Adrenal gland (tissue), 12 donors: Measurements from ENCODE around the gene HYCC1. TPM values are rescaled to one million over a fixed set of nuclear protein-coding genes. Genes with fewer than 3 reads are reported as not detected.
A peak's percentile ranks its signal among the peaks of the same experiment; 100 is the strongest.

ENCODE experiments used
- DNase-seq, 7 donors: peaks; one replicate each; pipeline ENCODE4 v3.0.0-alpha.2; 2019 to 2020
- H3K27ac ChIP-seq, 5 donors: fragments of 200-600 bp; sonication (generic) in 4 of 5; 1 replicate in 3 of 5; 2 replicates in 2 of 5; pipeline versions ENCODE4 v1.5.1 to v1.8.0; 2016 to 2020; ENCODE audit warnings: mild to moderate bottlenecking in 1 of 5
- H3K27me3 ChIP-seq: fragments of 200-600 bp; 2 replicates; pipeline ENCODE4 v1.8.0; 2021
- H3K36me3 ChIP-seq, 2 donors: fragments of 200-600 bp; replicated peaks in 1 of 2; 1 replicate in 1 of 2; 2 replicates in 1 of 2; pipeline versions ENCODE4 v1.5.1 to v1.8.0; 2018 to 2022
- H3K4me1 ChIP-seq, 2 donors: fragments of 200-600 bp; replicated peaks in 1 of 2; 1 replicate in 1 of 2; 2 replicates in 1 of 2; pipeline versions ENCODE4 v1.5.1 to v1.8.0; 2018 to 2021
- H3K4me3 ChIP-seq, 4 donors: fragments of 200-600 bp; sonication (generic) in 3 of 4; one replicate each; pipeline ENCODE4 v1.5.1; 2016 to 2018
- H3K9me3 ChIP-seq, 3 donors: fragments of 200-600 bp; sonication (generic) in 1 of 3; replicated peaks in 1 of 3; 1 replicate in 2 of 3; 2 replicates in 1 of 3; pipeline versions ENCODE4 v1.5.1 to v1.8.0; 2016 to 2021
- CTCF ChIP-seq, 6 experiments: fragments of 450-650 bp in 4 of 6; fragments of 200-600 bp in 2 of 6; sonication (generic) in 1 of 6; IDR thresholded peaks; 1 replicate in 5 of 6; 2 replicates in 1 of 6; pipeline versions ENCODE4 v1.5.1 to v1.8.0; 2016 to 2021; ENCODE audit warnings: antibody characterized with exemption in 6 of 6, mild to moderate bottlenecking in 2 of 6, moderate library complexity in 1 of 6
- POLR2A ChIP-seq, 2 donors: fragments of 450-650 bp; IDR thresholded peaks; one replicate each; pipeline ENCODE4 v1.6.1; 2017; ENCODE audit warnings: antibody characterized with exemption in 2 of 2, mild to moderate bottlenecking in 2 of 2, moderate library complexity in 1 of 2
- WGBS, 4 donors: extraction: QIAGEN DNeasy Blood & Tissue Kit in 2 of 4; methylation state at CpG; one replicate each; pipeline versions ENCODE4 v1.1.5 to v1.1.7; 2013 to 2017; 5-methylcytosine and 5-hydroxymethylcytosine counted together
- intact Hi-C, 2 donors: fragments of 100-400 bp; cut with DNase I; formaldehyde crosslinking; loops; one replicate each; pipeline versions ENCODE4 v1.14.1 to v1.15.0; 2022 to 2023
- polyA plus RNA-seq, 3 donors: library from polyadenylated mRNA; stranded (reverse); fragments of 200-250 nt in 2 of 3; fragments of 350-450 nt in 1 of 3; fragmentation: Illumina TruSeq in 1 of 3; extraction: RNeasy Lipid Tissue Mini Kit (QIAGEN cat#74804) in 1 of 3; gene quantifications; one replicate each; pipeline ENCODE4 v1.2.3, GENCODE V29; 2013 to 2014
- total RNA-seq, 9 donors: library from RNA; depleted of rRNA in 4 of 9; stranded (reverse); fragments of >200 nt in 4 of 9; fragments of 120-200 nt in 1 of 9; fragmentation: NEBNext Ultra II Directional in 1 of 9; extraction: Animal tissue kit (Norgen Biotek cat#: 25700) in 1 of 9; gene quantifications; one replicate each; pipeline versions ENCODE4 v1.1.0 to v1.2.4, GENCODE V29; 2013 to 2023
- donor health status: healthy with polysubstance abuse.
- donor health status: Bipolar disorder and iron deficiency.
- donor health status: DM: yes; HTN: yes; CAD: no.
- donor health status: DM: no; HTN: no; CAD: no.
- donor health status: DM: no; HTN: no; CAD: no.
- donor health status: DM: yes; HTN: yes; CAD: no.

The HYCC1 gene
- total and polyA plus RNA-seq, 12 donors = 3.8 to 27.1 (median 17.5) TPM

GRCh38 chr7:23011222-23011924 lies 2.6 kb downstream of the HYCC1 start:
- Histone ChIP-seq H3K27ac (no peak overlapping the region), H3K9me3 (no peaks in the 10 kb centered on the region), H3K4me3 (no peak overlapping the region), H3K36me3 (no peaks in the 10 kb centered on the region), H3K4me1 (peaks cover 6 to 26% of the 10 kb centered on the region in 2 donors), H3K27me3 (no peaks in the 10 kb centered on the region)
- no peak for DNase-seq
- intact Hi-C loops = loop anchor here in 1 of 2 donors (10.0 kb wide), 1 partner anchor 157 kb away; no protein-coding TSS in a partner anchor
- no peak for TF ChIP-seq CTCF (IDR thresholded peaks at IDR 0.05)
- TF ChIP-seq POLR2A (IDR thresholded peaks at IDR 0.05) = no peak
- 92 to 97% (median 94%) methylated on average over 3 of the region's 3 CpGs for WGBS, 4 donors

GRCh38 chr7:23009303-23009702 lies 4.6 kb downstream of the HYCC1 start:
- Histone ChIP-seq H3K4me3 (no peak overlapping the region), H3K9me3 (no peaks in the 10 kb centered on the region), H3K36me3 (no peaks in the 10 kb centered on the region), H3K27me3 (no peaks in the 10 kb centered on the region), H3K4me1 (peaks cover 6 to 22% of the 10 kb centered on the region in 2 donors), H3K27ac (no peak overlapping the region)
- TF ChIP-seq POLR2A (IDR thresholded peaks at IDR 0.05) (no peak), CTCF (IDR thresholded peaks at IDR 0.05) (no peak)
- intact Hi-C loops = no loop called here
- DNase-seq = no peak

GRCh38 chr7:23004247-23004520 lies 9.7 kb downstream of the HYCC1 start:
- no peak for TF ChIP-seq POLR2A (IDR thresholded peaks at IDR 0.05)
- Histone ChIP-seq H3K4me3 (no peak overlapping the region), H3K36me3 (no peaks in the 10 kb centered on the region), H3K4me1 (peaks cover 0 to 14% of the 10 kb centered on the region in 2 donors), H3K9me3 (no peaks in the 10 kb centered on the region), H3K27ac (no peak overlapping the region), H3K27me3 (no peaks in the 10 kb centered on the region)
- no peak for DNase-seq
- intact Hi-C loops = no loop called here

- intact Hi-C loops = no loop called here
- TF ChIP-seq POLR2A (IDR thresholded peaks at IDR 0.05) = no peak
- Histone ChIP-seq H3K9me3 (no peaks in the 10 kb centered on the region), H3K36me3 (no peaks in the 10 kb centered on the region), H3K4me3 (no peak overlapping the region), H3K27me3 (no peaks in the 10 kb centered on the region), H3K4me1 (peaks cover 0 to 14% of the 10 kb centered on the region in 2 donors), H3K27ac (peak overlapping the region in 1 of 5 donors; percentile 13)
- DNase-seq = no peak
- WGBS, 4 donors = 59 to 69% (median 67%) methylated on average over 2 of the region's 2 CpGs
Measured at GRCh38 chr7:23003505-23004246, 10.3 kb downstream of the HYCC1 start.

GRCh38 chr7:23002698-23003097 lies 11.2 kb downstream of the HYCC1 start:
- H3K9me3 ChIP-seq = no peaks in the 10 kb centered on the region
- TF ChIP-seq CTCF (IDR thresholded peaks at IDR 0.05) = no peak
- no peak for TF ChIP-seq POLR2A (IDR thresholded peaks at IDR 0.05)
- H3K4me3 ChIP-seq = no peak overlapping the region
- H3K4me1 ChIP-seq = peaks cover 0 to 19% of the 10 kb centered on the region in 2 donors
- no peaks in the 10 kb centered on the region for H3K27me3 ChIP-seq
- H3K27ac ChIP-seq = no peak overlapping the region
- no peak for DNase-seq
- intact Hi-C loops = no loop called here
- 93 to 99% (median 95%) methylated on average over 2 of the region's 2 CpGs for WGBS, 4 donors
- no peaks in the 10 kb centered on the region for H3K36me3 ChIP-seq
